T-helper 2 cell treated with Interferon-gamma antibody and Interleukin-4, amounts not matched to agents 5 μg/mL and 100 μg/mL, for 36 hours (primary cell): ENCODE measurements around the gene NBPF6.
"Not testable (repeated sequence)": the region's sequence is repeated elsewhere in the genome, so short reads cannot be mapped to it uniquely, and the experiment has no call there.

Experiments used
- DNase-seq: peaks from one replicate; pipeline ENCODE4 v3.0.0; 2021; ENCODE audit warnings: low spot score
- H3K27ac Mint-ChIP-seq: one replicate; pipeline ENCODE4 v1.8.0; 2021; ENCODE audit warnings: mild to moderate bottlenecking, mixed read lengths
- H3K27me3 Mint-ChIP-seq: one replicate; pipeline ENCODE4 v1.8.0; 2021; ENCODE audit warnings: low read depth, mixed read lengths
- H3K36me3 Mint-ChIP-seq: one replicate; pipeline ENCODE4 v1.8.0; 2021; ENCODE audit warnings: low read depth, mixed read lengths
- H3K4me1 Mint-ChIP-seq: one replicate; pipeline ENCODE4 v1.8.0; 2021; ENCODE audit warnings: low read depth, mixed read lengths
- H3K4me3 Mint-ChIP-seq: one replicate; pipeline ENCODE4 v1.8.0; 2022; ENCODE audit warnings: mild to moderate bottlenecking, moderate library complexity, mixed read lengths
- H3K9me3 Mint-ChIP-seq: one replicate; pipeline ENCODE4 v1.8.0; 2021; ENCODE audit warnings: mixed read lengths

Gene NBPF6

GRCh38 chr1:108450043-108450442 is at the start of gene NBPF6:
Gene NBPF6 (plus strand): TSS chr1:108450343. CDS start chr1:108450602, 259 bp downstream.
- H3K4me1 Mint-ChIP-seq, H3K4me3 Mint-ChIP-seq, DNase-seq, H3K9me3 Mint-ChIP-seq, H3K27ac Mint-ChIP-seq, H3K27me3 Mint-ChIP-seq, H3K36me3 Mint-ChIP-seq: not testable (repeated sequence)

- DNase-seq, H3K27ac Mint-ChIP-seq, H3K27me3 Mint-ChIP-seq, H3K36me3 Mint-ChIP-seq, H3K4me1 Mint-ChIP-seq, H3K9me3 Mint-ChIP-seq, H3K4me3 Mint-ChIP-seq: not testable (repeated sequence)
Measured at GRCh38 chr1:108411098-108411833, 38.9 kb upstream of the NBPF6 start.

GRCh38 chr1:108420129-108420528 is 30.0 kb upstream of the NBPF6 start:
- not testable (repeated sequence) for H3K9me3 Mint-ChIP-seq, H3K27me3 Mint-ChIP-seq, H3K27ac Mint-ChIP-seq, DNase-seq, H3K4me1 Mint-ChIP-seq, H3K4me3 Mint-ChIP-seq, H3K36me3 Mint-ChIP-seq

- H3K9me3 Mint-ChIP-seq, H3K36me3 Mint-ChIP-seq, H3K27me3 Mint-ChIP-seq, H3K4me1 Mint-ChIP-seq, DNase-seq, H3K27ac Mint-ChIP-seq, H3K4me3 Mint-ChIP-seq: not testable (repeated sequence)
Measured at GRCh38 chr1:108421061-108421916, 28.9 kb upstream of the NBPF6 start.

DNA sequence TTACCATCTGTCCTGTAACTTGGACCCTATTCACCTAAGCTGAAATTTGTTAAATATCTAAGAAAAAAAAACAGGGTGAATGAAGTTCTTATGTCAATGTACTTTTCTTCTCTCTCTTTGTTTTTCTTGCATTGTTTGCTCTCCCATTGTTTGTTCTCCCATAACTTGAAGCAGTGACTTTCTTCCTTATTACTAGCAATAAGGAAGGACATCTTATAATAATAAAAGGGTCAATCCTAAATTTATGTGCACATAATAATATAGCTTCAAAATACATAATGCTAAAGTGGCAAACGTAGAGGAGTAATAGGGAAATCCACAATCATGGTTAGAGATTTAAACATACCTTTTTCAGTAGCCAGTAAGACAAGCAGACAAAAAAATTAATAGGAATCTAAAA is 23.3 kb upstream of the NBPF6 start:
- H3K4me1 Mint-ChIP-seq, H3K27me3 Mint-ChIP-seq, H3K36me3 Mint-ChIP-seq, H3K9me3 Mint-ChIP-seq, H3K27ac Mint-ChIP-seq, DNase-seq, H3K4me3 Mint-ChIP-seq: not testable (repeated sequence)

DNA sequence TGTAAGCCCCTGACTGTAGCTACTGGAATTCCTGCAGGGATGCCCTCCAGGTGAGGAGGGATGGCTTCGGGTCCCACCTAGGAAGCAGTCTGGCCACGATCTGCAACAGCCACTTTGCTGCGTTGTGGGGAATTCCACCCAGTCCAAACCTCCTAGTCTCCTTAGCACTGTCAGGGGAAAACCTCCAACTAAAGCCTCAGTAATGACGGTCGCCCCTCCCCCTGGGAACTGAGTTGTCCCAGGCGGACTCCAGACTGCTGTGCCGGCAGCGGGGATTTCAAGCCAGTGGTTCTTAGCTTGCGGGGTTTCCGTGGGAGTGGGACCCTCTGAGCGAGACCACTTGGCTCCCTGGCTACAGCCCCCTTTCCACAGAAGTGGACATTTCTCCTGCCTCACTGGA is 18.1 kb upstream of the NBPF6 start:
- H3K27me3 Mint-ChIP-seq, H3K4me1 Mint-ChIP-seq, H3K9me3 Mint-ChIP-seq, DNase-seq, H3K4me3 Mint-ChIP-seq, H3K36me3 Mint-ChIP-seq, H3K27ac Mint-ChIP-seq: not testable (repeated sequence)

- H3K27ac Mint-ChIP-seq, H3K4me1 Mint-ChIP-seq, H3K4me3 Mint-ChIP-seq, H3K9me3 Mint-ChIP-seq, H3K36me3 Mint-ChIP-seq, H3K27me3 Mint-ChIP-seq, DNase-seq: not testable (repeated sequence)
Measured at GRCh38 chr1:108433404-108433803, 16.7 kb upstream of the NBPF6 start.

- H3K27ac Mint-ChIP-seq, H3K4me3 Mint-ChIP-seq, H3K36me3 Mint-ChIP-seq, H3K27me3 Mint-ChIP-seq, H3K4me1 Mint-ChIP-seq, H3K9me3 Mint-ChIP-seq, DNase-seq: not testable (repeated sequence)
Measured at GRCh38 chr1:108438536-108438935, 11.6 kb upstream of the NBPF6 start.

DNA sequence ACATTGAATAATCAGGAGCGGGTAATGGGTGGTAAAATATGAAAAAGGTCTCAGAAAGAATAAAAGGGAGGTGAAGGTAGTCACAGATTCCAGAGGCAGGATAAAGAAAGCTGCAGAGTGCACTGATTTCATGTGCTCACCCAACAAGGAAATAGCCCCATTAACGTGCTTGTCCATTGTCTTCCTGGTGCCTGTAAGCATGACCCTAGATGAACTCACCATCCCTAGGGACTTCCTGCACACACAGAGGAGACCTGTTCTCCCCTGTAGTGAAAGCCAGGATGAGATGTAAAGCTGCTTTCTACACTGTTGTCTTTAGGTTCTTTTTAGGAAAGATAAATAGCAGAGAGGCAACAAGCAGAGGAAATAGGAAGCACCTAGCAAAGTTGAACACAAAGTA is 4.4 kb downstream of the NBPF6 start:
- H3K27ac Mint-ChIP-seq, H3K36me3 Mint-ChIP-seq, DNase-seq, H3K27me3 Mint-ChIP-seq, H3K4me1 Mint-ChIP-seq, H3K9me3 Mint-ChIP-seq, H3K4me3 Mint-ChIP-seq: not testable (repeated sequence)

- not testable (repeated sequence) for H3K36me3 Mint-ChIP-seq, DNase-seq, H3K4me3 Mint-ChIP-seq, H3K27ac Mint-ChIP-seq, H3K9me3 Mint-ChIP-seq, H3K4me1 Mint-ChIP-seq, H3K27me3 Mint-ChIP-seq
Measured at GRCh38 chr1:108458661-108459060, 8.5 kb downstream of the NBPF6 start.

- H3K9me3 Mint-ChIP-seq, H3K27me3 Mint-ChIP-seq, H3K4me1 Mint-ChIP-seq, H3K36me3 Mint-ChIP-seq, H3K27ac Mint-ChIP-seq, DNase-seq, H3K4me3 Mint-ChIP-seq: not testable (repeated sequence)
Measured at GRCh38 chr1:108461758-108462157, 11.6 kb downstream of the NBPF6 start.

DNA sequence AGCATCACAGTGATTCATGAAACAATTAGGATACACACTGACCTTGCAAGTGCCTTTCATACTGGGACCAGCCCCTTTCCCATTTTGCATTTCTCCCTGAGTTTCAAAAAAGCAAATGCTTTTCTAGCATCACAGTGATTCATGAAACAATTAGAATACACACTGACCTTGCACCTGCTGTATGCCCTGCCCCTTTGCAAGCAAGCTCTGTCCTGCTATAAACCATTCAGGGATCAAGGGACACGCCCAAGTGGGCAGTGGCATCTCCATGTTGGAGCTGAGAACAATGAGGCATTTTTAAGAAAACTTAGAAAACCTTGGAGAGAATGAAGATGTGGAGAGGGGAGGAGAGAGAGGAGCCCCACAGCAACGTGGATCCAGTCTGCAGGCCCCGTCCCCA is 13.8 kb downstream of the NBPF6 start:
- not testable (repeated sequence) for H3K4me1 Mint-ChIP-seq, H3K9me3 Mint-ChIP-seq, H3K4me3 Mint-ChIP-seq, H3K27me3 Mint-ChIP-seq, H3K27ac Mint-ChIP-seq, DNase-seq, H3K36me3 Mint-ChIP-seq

GRCh38 chr1:108466166-108466565 is 16.0 kb downstream of the NBPF6 start:
- H3K4me1 Mint-ChIP-seq, H3K4me3 Mint-ChIP-seq, H3K36me3 Mint-ChIP-seq, H3K27ac Mint-ChIP-seq, H3K27me3 Mint-ChIP-seq, H3K9me3 Mint-ChIP-seq, DNase-seq: not testable (repeated sequence)

DNA sequence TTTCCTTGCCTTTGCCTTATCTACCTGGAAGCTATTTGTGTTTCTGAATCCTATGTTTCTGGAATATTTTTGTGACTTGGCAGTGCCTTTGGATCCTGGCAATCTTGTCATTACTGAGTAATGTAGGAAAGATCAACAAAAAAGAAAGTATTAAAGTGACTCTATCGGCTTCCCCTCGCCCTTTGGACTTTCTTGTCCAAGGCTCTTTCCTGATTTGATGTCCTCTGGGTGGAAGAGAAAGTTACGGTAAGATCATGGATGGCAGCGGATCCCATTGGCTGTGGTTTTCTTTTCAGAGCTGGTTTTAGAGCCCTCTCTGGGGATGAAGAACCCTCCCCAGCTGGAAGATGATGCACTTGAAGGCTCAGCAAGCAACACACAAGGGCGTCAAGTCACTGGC is 17.0 kb downstream of the NBPF6 start:
- H3K4me3 Mint-ChIP-seq, H3K36me3 Mint-ChIP-seq, H3K27ac Mint-ChIP-seq, H3K27me3 Mint-ChIP-seq, DNase-seq, H3K9me3 Mint-ChIP-seq, H3K4me1 Mint-ChIP-seq: not testable (repeated sequence)

DNA sequence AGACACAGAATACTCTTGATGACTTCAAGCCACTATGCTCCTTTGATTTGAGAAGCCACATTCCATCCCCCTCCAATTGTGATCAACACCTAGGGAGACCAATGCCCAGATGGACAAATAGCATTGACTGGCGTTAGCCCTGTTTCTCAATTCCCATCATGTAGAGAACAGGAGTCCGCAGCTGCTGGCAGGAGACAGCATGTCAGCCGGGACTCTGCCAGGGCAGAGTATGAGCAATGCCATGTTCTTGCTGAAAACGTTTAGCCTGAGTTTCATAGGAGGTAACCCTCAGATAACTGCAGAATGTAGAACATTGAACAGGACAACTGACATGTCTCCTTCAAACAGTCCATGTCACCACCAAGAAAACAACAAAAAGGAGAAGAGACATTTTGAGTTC is 20.6 kb downstream of the NBPF6 start:
- H3K9me3 Mint-ChIP-seq = not testable (repeated sequence)

More for the DNA sequence above, 20.6 kb downstream of the NBPF6 start:
- H3K4me1 Mint-ChIP-seq, DNase-seq, H3K36me3 Mint-ChIP-seq, H3K4me3 Mint-ChIP-seq, H3K27ac Mint-ChIP-seq: not testable (repeated sequence)
- H3K27me3 Mint-ChIP-seq = peaks cover 21% of the 10 kb centered on the region
